ENCODE results near the gene MISP3.

MISP3 gene

DNA sequence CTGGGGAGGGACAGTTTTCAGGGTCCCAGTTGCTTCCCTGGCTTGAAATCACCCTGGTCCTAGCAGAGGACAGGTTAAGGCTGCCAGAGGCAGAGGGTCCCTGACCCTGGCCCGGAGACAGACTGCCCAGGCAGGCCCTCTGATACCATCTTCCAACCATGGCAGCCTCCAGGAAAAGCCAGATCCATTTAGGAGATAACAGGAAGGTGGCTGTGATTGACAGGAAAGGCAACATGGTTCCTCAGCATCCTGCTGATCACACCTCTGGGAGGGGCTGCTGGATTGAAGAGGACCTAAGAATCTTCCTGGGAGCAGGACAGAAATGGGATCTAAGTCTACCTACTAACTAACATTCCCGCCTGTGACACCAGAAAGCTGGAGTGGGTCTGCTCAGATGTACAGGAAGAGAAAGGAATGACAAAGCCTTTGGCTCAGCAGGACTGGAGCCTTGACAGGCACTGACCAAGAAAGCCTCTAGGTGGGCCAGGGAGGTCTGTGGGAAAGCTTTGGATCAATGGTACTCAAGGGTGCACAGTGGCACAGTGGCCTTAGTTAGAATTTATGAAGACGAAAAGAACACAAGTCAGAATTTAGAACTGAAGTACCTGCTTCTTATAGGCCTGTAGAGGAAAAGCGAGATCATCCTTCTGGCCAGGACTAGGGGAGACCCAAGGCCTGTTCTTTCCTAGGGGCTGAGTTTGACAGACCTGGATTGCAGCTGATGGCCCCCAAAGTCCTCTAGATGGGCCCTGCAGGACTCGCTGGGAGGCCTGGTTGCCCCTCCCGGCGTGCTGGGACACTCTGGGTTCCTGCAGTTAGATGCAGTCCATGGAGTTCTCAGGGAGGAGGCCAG is 47.3 kb downstream of the MISP3 start:
- DNase-seq (ENCODE audit: low read depth in 2 of 2): no peak

- no peak for DNase-seq (ENCODE audit: low read depth in 2 of 2)
Measured at GRCh38 chr19:14120497-14120780, 47.9 kb downstream of the MISP3 start.

GRCh38 chr19:14122924-14123323 is 50.3 kb downstream of the MISP3 start:
- DNase-seq (ENCODE audit: low read depth in 2 of 2): no peak
